Measurements from ENCODE around the gene SENP6.

Gene SENP6

GRCh38 chr6:75758061-75758460 is 156.4 kb downstream of the SENP6 start:
- ChIA-PET POLR2A (no interaction called here), CTCF (no interaction called here)
- H3K27ac ChIP-seq (ENCODE audit: extremely low read depth, low read depth, low read length) = no peak overlapping the region

GRCh38 chr6:75759207-75759606 is 157.5 kb downstream of the SENP6 start:
- Histone ChIP-seq H3K9me3 (ENCODE audit: control insufficient read depth, insufficient read depth, low read depth, low read length) (no peaks in the 10 kb centered on the region), H3K36me3 (ENCODE audit: control insufficient read depth in 2 of 2, insufficient read depth in 1 of 2, low read length in 2 of 2) (no peaks in the 10 kb centered on the region; a peak in 1 of 3 replicates), H3K4me1 (ENCODE audit: control insufficient read depth, insufficient read depth, low read length) (peaks cover 18% of the 10 kb centered on the region), H3K4me3 (ENCODE audit: low read depth, low read length) (no peak overlapping the region), H3K27ac (ENCODE audit: extremely low read depth, low read depth, low read length) (no peak overlapping the region)
- TF ChIP-seq EGR2 (tag by site-specific recombination; IDR thresholded peaks at IDR 0.05; ENCODE audit: low read depth) (no peak), PRDM4 (tag by site-specific recombination; IDR thresholded peaks at IDR 0.05) (peak; percentile 33; the same call in 1 of the 2 replicates), ZNF776 (tag by site-specific recombination; IDR thresholded peaks at IDR 0.05; ENCODE audit: borderline replicate concordance) (no peak), WT1 (tag by site-specific recombination; IDR thresholded peaks at IDR 0.05) (peak; percentile 35; the same call in 1 of the 2 replicates), MZF1 (tag by site-specific recombination; IDR thresholded peaks at IDR 0.05; ENCODE audit: borderline replicate concordance) (0 out of 2 replicates have a peak, but pooled peaks have one; percentile 50)
- POLR2A ChIA-PET = interaction anchor here (0.6 kb wide), 1 partner anchor 516 kb away, joined by 3 read pairs; no protein-coding TSS in a partner anchor
- CTCF ChIA-PET = no interaction called here

More at GRCh38 chr6:75758061-75758460, 156.4 kb downstream of the SENP6 start:
- peaks cover 18% of the 10 kb centered on the region for H3K4me1 ChIP-seq (ENCODE audit: control insufficient read depth, insufficient read depth, low read length)
- H3K4me3 ChIP-seq (ENCODE audit: low read depth, low read length) = no peak overlapping the region
- H3K36me3 ChIP-seq (ENCODE audit: control insufficient read depth in 2 of 2, insufficient read depth in 1 of 2, low read length in 2 of 2) = no peaks in the 10 kb centered on the region; a peak in 1 of 3 replicates
- H3K9me3 ChIP-seq (ENCODE audit: control insufficient read depth, insufficient read depth, low read depth, low read length) = no peaks in the 10 kb centered on the region
- TF ChIP-seq ZNF404 (tag by site-specific recombination; IDR thresholded peaks at IDR 0.05) (no peak), ZNF514 (tag by site-specific recombination; IDR thresholded peaks at IDR 0.05) (no peak), PRDM6 (tag by site-specific recombination; IDR thresholded peaks at IDR 0.05) (peak; percentile 43)

- Histone ChIP-seq H3K4me3 (ENCODE audit: low read depth, low read length) (no peak overlapping the region), H3K36me3 (ENCODE audit: control insufficient read depth in 2 of 2, insufficient read depth in 1 of 2, low read length in 2 of 2) (no peaks in the 10 kb centered on the region; a peak in 1 of 3 replicates), H3K9me3 (ENCODE audit: control insufficient read depth, insufficient read depth, low read depth, low read length) (no peaks in the 10 kb centered on the region), H3K27ac (ENCODE audit: extremely low read depth, low read depth, low read length) (no peak overlapping the region), H3K4me1 (ENCODE audit: control insufficient read depth, insufficient read depth, low read length) (peaks cover 14% of the 10 kb centered on the region)
- ChIA-PET POLR2A (no interaction called here), CTCF (interaction anchor here (0.7 kb wide), 1 partner anchor 31 kb away, joined by 3 read pairs; no protein-coding TSS in a partner anchor)
- TF ChIP-seq ZNF548 (tag by site-specific recombination; IDR thresholded peaks at IDR 0.05) (no peak), ZSCAN23 (tag by site-specific recombination; IDR thresholded peaks at IDR 0.05) (no peak), ZNF76 (tag by site-specific recombination; IDR thresholded peaks at IDR 0.05; ENCODE audit: borderline replicate concordance, low read depth) (no peak), MEIS1 (CRISPR knock-in tag; IDR thresholded peaks at IDR 0.05; ENCODE audit: borderline replicate concordance) (no peak), ZNF239 (tag by site-specific recombination; IDR thresholded peaks at IDR 0.05) (no peak), KLF7 (tag by site-specific recombination; IDR thresholded peaks at IDR 0.05; ENCODE audit: borderline replicate concordance) (no peak), ZNF473 (tag by site-specific recombination; IDR thresholded peaks at IDR 0.05) (no peak), ZBTB7A (tag by site-specific recombination; IDR thresholded peaks at IDR 0.05; ENCODE audit: low read depth) (no peak), PRDM4 (tag by site-specific recombination; IDR thresholded peaks at IDR 0.05) (no peak), ZNF645 (tag by site-specific recombination; IDR thresholded peaks at IDR 0.05) (no peak), ZNF140 (tag by site-specific recombination; IDR thresholded peaks at IDR 0.05) (no peak), ZFP37 (tag by site-specific recombination; IDR thresholded peaks at IDR 0.05) (no peak), ZIC2 (tag by site-specific recombination; IDR thresholded peaks at IDR 0.05) (no peak), HOXA7 (CRISPR knock-in tag; IDR thresholded peaks at IDR 0.05; ENCODE audit: borderline replicate concordance) (no peak), ZNF391 (tag by site-specific recombination; IDR thresholded peaks at IDR 0.05; ENCODE audit: borderline replicate concordance, low read depth) (no peak)
Measured at GRCh38 chr6:75760320-75760719, 158.6 kb downstream of the SENP6 start.

Measured in HEK293 (cell line).